HepG2 (cell line): ENCODE data around the gene HHIPL1. TPM values are rescaled to one million over a fixed set of nuclear protein-coding genes. Genes with fewer than 3 reads are reported as not detected.
A peak's percentile ranks its signal among the peaks of the same experiment; 100 is the strongest.

Experiments
- ATAC-seq: fragments of 200-7000 bp; cut with Tn5 transposase; 3 replicates; pipeline ENCODE4 v1.9.1; 2020; ENCODE audit warnings: mild to moderate bottlenecking, moderate library complexity
- BruUV-seq: library from RNA; stranded (reverse); fragments of 400-500 nt; replicated peaks from 2 replicates; lab custom pipeline; 2021; lab: Mats Ljungman, UMichigan
- CTCF ChIA-PET: fragments of 300-600 bp; formaldehyde crosslinking; extraction: SDS; loops from one replicate; lab custom pipeline; 2021; ENCODE audit warnings: low total read pairs, inconsistent platforms, low intra/inter-chr PET ratio; lab: Yijun Ruan, JAX
- POLR2A ChIA-PET: fragments of 350-600 bp; sonication (Branson Sonifier 250); formaldehyde crosslinking; loops from one replicate; lab custom pipeline; 2020; ENCODE audit warnings: antibody characterized with exemption, inconsistent platforms; lab: Yijun Ruan, JAX
- DNase-seq: peaks from one replicate; pipeline ENCODE4 v3.0.0-alpha.2; 2015; ENCODE audit warnings: low spot score
- FAIRE-seq: peaks from 3 replicates; lab custom pipeline; 2011; peaks lifted over from hg19 to GRCh38; lab: Jason Lieb, UNC
- H2AFZ ChIP-seq: one replicate; pipeline ENCODE4 v1.6.1; 2011; ENCODE audit warnings: low read length, inconsistent platforms
- H3K27ac ChIP-seq: fragments of 300-600 bp; 3 replicates; pipeline ENCODE4 v1.8.0; 2011; ENCODE audit warnings: mixed run types, mild to moderate bottlenecking, mixed read lengths, low read length, inconsistent platforms; ENCODE audit not compliant: insufficient read depth; ENCODE audit errors: extremely low read length
- H3K27me3 ChIP-seq, 2 experiments: fragments of 200-600 bp in 1 of 2; 2 replicates in 1 of 2; 3 replicates in 1 of 2; pipeline versions ENCODE4 v1.6.0 to v1.8.0; 2011; ENCODE audit warnings: low read length in 2 of 2, mild to moderate bottlenecking in 2 of 2, moderate library complexity in 2 of 2, inconsistent platforms in 1 of 2; ENCODE audit not compliant: insufficient read depth in 2 of 2, control insufficient read depth in 1 of 2
- H3K36me3 ChIP-seq, 2 experiments: fragments of 200-600 bp in 1 of 2; replicated peaks in 1 of 2; 2 replicates in 1 of 2; 3 replicates in 1 of 2; pipeline versions ENCODE4 v1.5.1 to v1.8.0; 2011; ENCODE audit warnings: low read length in 2 of 2, inconsistent platforms in 1 of 2; ENCODE audit not compliant: insufficient read depth in 2 of 2, control insufficient read depth in 1 of 2
- H3K4me1 ChIP-seq: 2 replicates; pipeline ENCODE4 v1.5.1; 2012; ENCODE audit warnings: low read length, inconsistent platforms; ENCODE audit not compliant: insufficient read depth
- H3K4me2 ChIP-seq: 2 replicates; pipeline ENCODE4 v1.6.0; 2011; ENCODE audit warnings: low read depth, low read length, inconsistent platforms
- H3K4me3 ChIP-seq, 3 experiments: fragments of 200-600 bp in 1 of 3; sonication (generic), shearing (Covaris generic) in 1 of 3; replicated peaks in 1 of 3; 2 replicates each; pipeline ENCODE4 v1.5.1; 2011 to 2016; ENCODE audit warnings: low read length in 3 of 3, inconsistent platforms in 2 of 3, low read depth in 2 of 3, mild to moderate bottlenecking in 2 of 3, control low read depth in 1 of 3, mixed read lengths in 1 of 3; ENCODE audit not compliant: insufficient read depth in 1 of 3
- H3K79me2 ChIP-seq: one replicate; pipeline ENCODE4 v1.6.1; 2011; ENCODE audit warnings: low read length, inconsistent platforms; ENCODE audit not compliant: insufficient read depth
- H3K9ac ChIP-seq: 2 replicates; pipeline ENCODE4 v1.6.0; 2011; ENCODE audit warnings: mild to moderate bottlenecking, low read depth, low read length, inconsistent platforms; ENCODE audit not compliant: insufficient read depth
- H3K9me3 ChIP-seq: 2 replicates; pipeline ENCODE4 v1.5.1; 2012; ENCODE audit warnings: mild to moderate bottlenecking, low read length
- H4K20me1 ChIP-seq: 2 replicates; pipeline ENCODE4 v1.6.0; 2011; ENCODE audit warnings: inconsistent platforms, mild to moderate bottlenecking, low read length, moderate library complexity; ENCODE audit not compliant: insufficient read depth
- ATRX ChIP-seq: sonication (generic); formaldehyde crosslinking; IDR thresholded peaks from 2 replicates; pipeline ENCODE4 v1.4.0; 2020; ENCODE audit warnings: missing genetic modification reagents, borderline replicate concordance
- BORCS8-MEF2B ChIP-seq: sonication (generic); formaldehyde crosslinking; IDR thresholded peaks from 2 replicates; pipeline ENCODE4 v1.8.0; 2022; ENCODE audit warnings: mild to moderate bottlenecking, missing genetic modification reagents
- GABPB1 ChIP-seq: IDR thresholded peaks from 2 replicates; pipeline ENCODE4 v1.6.1; 2016; ENCODE audit warnings: mild to moderate bottlenecking, missing genetic modification reagents, moderate library complexity, missing compliant biosample characterization
- NFKBIZ ChIP-seq: IDR thresholded peaks from 2 replicates; pipeline ENCODE4 v1.6.1; 2018; ENCODE audit warnings: missing genetic modification reagents, missing compliant biosample characterization
- PTBP1 ChIP-seq: fragments of 200-400 bp; formaldehyde crosslinking; IDR thresholded peaks from 2 replicates; pipeline ENCODE4 v1.6.1; 2018; ENCODE audit warnings: low read length, low read depth; ENCODE audit not compliant: poor library complexity, severe bottlenecking
- RARG ChIP-seq: sonication (generic); formaldehyde crosslinking; IDR thresholded peaks from 2 replicates; pipeline ENCODE4 v1.4.0; 2020; ENCODE audit warnings: low read depth, mild to moderate bottlenecking, missing genetic modification reagents
- RFX5 ChIP-seq: IDR thresholded peaks from 2 replicates; pipeline ENCODE4 v1.6.1; 2011; ENCODE audit warnings: low read depth, low read length, improper control_type of control experiment
- SAP130 ChIP-seq: IDR thresholded peaks from 2 replicates; pipeline ENCODE4 v1.6.1; 2016; ENCODE audit warnings: low read depth
- SRF ChIP-seq: IDR thresholded peaks from 2 replicates; pipeline ENCODE4 v1.6.1; 2011; ENCODE audit warnings: mild to moderate bottlenecking, low read depth, low read length, moderate library complexity
- TCF7 ChIP-seq: sonication (generic); IDR thresholded peaks from 2 replicates; pipeline ENCODE4 v1.6.1; 2016; ENCODE audit warnings: antibody characterized with exemption, low read depth
- YY1 ChIP-seq: IDR thresholded peaks from 2 replicates; pipeline ENCODE4 v1.6.1; 2011; ENCODE audit warnings: low read length, low read depth, moderate library complexity, mild to moderate bottlenecking; ENCODE audit not compliant: insufficient read depth, insufficient replicate concordance
- ZFYVE20 ChIP-seq: sonication (generic); formaldehyde crosslinking; IDR thresholded peaks from 2 replicates; pipeline ENCODE4 v1.8.0; 2023; ENCODE audit warnings: low read depth, mild to moderate bottlenecking, moderate library complexity, missing genetic modification reagents, borderline replicate concordance
- ZNF337 ChIP-seq: sonication (generic); formaldehyde crosslinking; IDR thresholded peaks from 2 replicates; pipeline ENCODE4 v1.5.1; 2020; ENCODE audit warnings: missing genetic modification reagents, low read depth, mild to moderate bottlenecking, borderline replicate concordance
- ZNF790 ChIP-seq: sonication (generic); formaldehyde crosslinking; IDR thresholded peaks from 2 replicates; pipeline ENCODE4 v1.8.0; 2022; ENCODE audit warnings: missing genetic modification reagents, mild to moderate bottlenecking, borderline replicate concordance
- WGBS: methylation state at CpG from one replicate; pipeline ENCODE4 v1.1.6; 2017; ENCODE audit warnings: low lambda C conversion rate; 5-methylcytosine and 5-hydroxymethylcytosine counted together
- in situ Hi-C: cut with HindIII; loops from 2 replicates; pipeline ENCODE4 v1.10.0; 2017; ENCODE audit warnings: low pct_unique_long_range_greater_than_20kb; ENCODE audit not compliant: extremely low pct_ligation_motif_present
- intact Hi-C: fragments of 100-400 bp; cut with micrococcal nuclease; formaldehyde crosslinking; loops from one replicate; pipeline ENCODE4 v1.10.0; 2022; ENCODE audit not compliant: unreplicated experiment
- polyA plus RNA-seq, 8 experiments: library from polyadenylated mRNA; depleted of rRNA in 3 of 8; stranded (reverse) in 7 of 8; unstranded in 1 of 8; fragments of >200 nt; fragmentation: Illumina TruSeq in 4 of 8; extraction: Trizol in 4 of 8; gene quantifications; 2 replicates each; pipeline versions ENCODE4 v1.2.1 to v1.2.3, GENCODE V29; 2011 to 2016; ENCODE audit warnings: low read depth in 4 of 8, missing spikeins in 1 of 8, mixed read lengths in 1 of 8; ENCODE audit not compliant: insufficient read depth in 1 of 8
- total RNA-seq, 5 experiments: library from RNA; depleted of rRNA; stranded (reverse); fragments of >200 nt; fragmentation: Illumina TruSeq; extraction: Trizol; gene quantifications; 2 replicates each; pipeline ENCODE4 v1.2.3, GENCODE V29; 2016; ENCODE audit warnings: low read depth in 1 of 5
- TF ChIP-seq, protein P1 (sequence below): sonication (generic); formaldehyde crosslinking; IDR thresholded peaks from 2 replicates; pipeline ENCODE4 v1.5.0; 2020; ENCODE audit warnings: mild to moderate bottlenecking, missing genetic modification reagents, borderline replicate concordance
- TF ChIP-seq, protein P2 (sequence below): sonication (generic); formaldehyde crosslinking; IDR thresholded peaks from 2 replicates; pipeline ENCODE4 v1.4.0; 2020; ENCODE audit warnings: missing genetic modification reagents, borderline replicate concordance

HHIPL1 gene
- total and polyA plus RNA-seq, 2 of the 13 experiments (the other 11 are each of a cell fraction or from before 2014, with no cell fraction given), result not detected

DNA sequence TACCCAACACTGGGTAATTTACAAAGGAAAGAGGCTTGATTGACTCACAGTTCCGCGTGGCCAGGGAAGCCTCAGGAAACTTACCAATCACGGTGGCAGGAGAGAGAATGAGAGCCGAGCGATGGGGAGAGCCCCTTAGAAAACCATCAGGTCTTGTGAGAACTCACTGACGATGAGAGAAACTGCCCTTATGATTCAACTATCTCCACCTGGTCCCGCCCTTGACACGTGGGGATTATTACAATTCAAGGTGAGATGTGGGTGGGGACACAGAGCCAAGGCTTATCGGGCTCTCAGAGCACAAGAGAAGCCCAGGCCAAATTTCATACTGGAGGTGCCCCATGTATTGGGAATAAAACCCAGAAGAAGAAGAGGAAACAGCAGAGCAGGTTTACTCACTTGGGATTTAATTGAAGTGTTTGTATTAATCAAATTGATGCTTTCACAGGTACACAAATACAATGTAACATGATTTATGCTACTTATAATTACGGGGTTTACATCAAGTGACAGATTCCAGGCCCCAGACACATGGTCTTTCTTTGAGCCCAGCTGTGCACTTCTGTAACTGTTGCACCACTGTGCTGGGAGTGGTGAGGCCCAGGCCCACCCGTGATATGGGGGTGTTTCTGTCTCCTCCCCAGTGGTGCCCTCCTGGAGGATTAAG is 32.7 kb upstream of the HHIPL1 start:
- CTCF ChIA-PET, result no interaction called here
- Histone ChIP-seq H3K4me3 (no peak overlapping the region), H4K20me1 (no peaks in the 10 kb centered on the region), H3K4me2 (peak overlapping the region; percentile 5; the same call in 1 of the 2 replicates), H3K27ac (no peak overlapping the region), H3K9ac (no peak overlapping the region), H3K9me3 (no peaks in the 10 kb centered on the region), H3K36me3 (no peaks in the 10 kb centered on the region), H3K4me1 (peaks cover 39% of the 10 kb centered on the region), H2AFZ (no peak overlapping the region), H3K79me2 (no peaks in the 10 kb centered on the region), H3K27me3 (peaks cover 2 to 27% of the 10 kb centered on the region in 2 experiments; a peak in 2 of 5 replicates)
- TF ChIP-seq RFX5 (no peak), BORCS8-MEF2B (CRISPR knock-in tag) (no peak), ZFYVE20 (CRISPR knock-in tag) (no peak), YY1 (no peak), TCF7 (no peak), NFKBIZ (CRISPR knock-in tag) (no peak), SRF (no peak), PTBP1 (no peak), ATRX (no peak), ZNF337 (CRISPR knock-in tag) (no peak), RARG (CRISPR knock-in tag) (no peak), SAP130 (no peak), GABPB1 (no peak), ZNF790 (CRISPR knock-in tag) (no peak)
- TF ChIP-seq, protein P1, sequence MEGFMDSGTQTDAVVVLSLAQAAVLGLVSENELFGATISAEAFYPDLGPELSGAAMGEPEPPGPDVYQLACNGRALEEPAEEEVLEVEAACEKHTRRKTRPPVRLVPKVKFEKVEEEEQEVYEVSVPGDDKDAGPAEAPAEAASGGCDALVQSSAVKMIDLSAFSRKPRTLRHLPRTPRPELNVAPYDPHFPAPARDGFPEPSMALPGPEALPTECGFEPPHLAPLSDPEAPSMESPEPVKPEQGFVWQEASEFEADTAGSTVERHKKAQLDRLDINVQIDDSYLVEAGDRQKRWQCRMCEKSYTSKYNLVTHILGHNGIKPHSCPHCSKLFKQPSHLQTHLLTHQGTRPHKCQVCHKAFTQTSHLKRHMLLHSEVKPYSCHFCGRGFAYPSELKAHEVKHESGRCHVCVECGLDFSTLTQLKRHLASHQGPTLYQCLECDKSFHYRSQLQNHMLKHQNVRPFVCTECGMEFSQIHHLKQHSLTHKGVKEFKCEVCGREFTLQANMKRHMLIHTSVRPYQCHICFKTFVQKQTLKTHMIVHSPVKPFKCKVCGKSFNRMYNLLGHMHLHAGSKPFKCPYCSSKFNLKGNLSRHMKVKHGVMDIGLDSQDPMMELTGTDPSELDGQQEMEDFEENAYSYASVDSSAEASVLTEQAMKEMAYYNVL (CRISPR knock-in tag), result no peak
- TF ChIP-seq, protein P2, sequence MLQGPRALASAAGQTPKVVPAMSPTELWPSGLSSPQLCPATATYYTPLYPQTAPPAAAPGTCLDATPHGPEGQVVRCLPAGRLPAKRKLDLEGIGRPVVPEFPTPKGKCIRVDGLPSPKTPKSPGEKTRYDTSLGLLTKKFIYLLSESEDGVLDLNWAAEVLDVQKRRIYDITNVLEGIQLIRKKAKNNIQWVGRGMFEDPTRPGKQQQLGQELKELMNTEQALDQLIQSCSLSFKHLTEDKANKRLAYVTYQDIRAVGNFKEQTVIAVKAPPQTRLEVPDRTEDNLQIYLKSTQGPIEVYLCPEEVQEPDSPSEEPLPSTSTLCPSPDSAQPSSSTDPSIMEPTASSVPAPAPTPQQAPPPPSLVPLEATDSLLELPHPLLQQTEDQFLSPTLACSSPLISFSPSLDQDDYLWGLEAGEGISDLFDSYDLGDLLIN (CRISPR knock-in tag), result no peak
- in situ Hi-C loops, result no loop called here
- no peak for DNase-seq
- POLR2A ChIA-PET, result no interaction called here
- FAIRE-seq, result no peak
- 25% methylated on average over 11 of the region's 11 CpGs for WGBS
- no TSS peak for BruUV-seq
- intact Hi-C loops, result no loop called here
- no peak; the same call in 2 of the 3 replicates for ATAC-seq
